Measurements from ENCODE around the gene STX5. TPM values are rescaled to one million over a fixed set of nuclear protein-coding genes. Genes with fewer than 3 reads are reported as not detected.

The STX5 gene
- total RNA-seq, 2 experiments from 2014 or later: 30.6 to 41.0 TPM

DNA sequence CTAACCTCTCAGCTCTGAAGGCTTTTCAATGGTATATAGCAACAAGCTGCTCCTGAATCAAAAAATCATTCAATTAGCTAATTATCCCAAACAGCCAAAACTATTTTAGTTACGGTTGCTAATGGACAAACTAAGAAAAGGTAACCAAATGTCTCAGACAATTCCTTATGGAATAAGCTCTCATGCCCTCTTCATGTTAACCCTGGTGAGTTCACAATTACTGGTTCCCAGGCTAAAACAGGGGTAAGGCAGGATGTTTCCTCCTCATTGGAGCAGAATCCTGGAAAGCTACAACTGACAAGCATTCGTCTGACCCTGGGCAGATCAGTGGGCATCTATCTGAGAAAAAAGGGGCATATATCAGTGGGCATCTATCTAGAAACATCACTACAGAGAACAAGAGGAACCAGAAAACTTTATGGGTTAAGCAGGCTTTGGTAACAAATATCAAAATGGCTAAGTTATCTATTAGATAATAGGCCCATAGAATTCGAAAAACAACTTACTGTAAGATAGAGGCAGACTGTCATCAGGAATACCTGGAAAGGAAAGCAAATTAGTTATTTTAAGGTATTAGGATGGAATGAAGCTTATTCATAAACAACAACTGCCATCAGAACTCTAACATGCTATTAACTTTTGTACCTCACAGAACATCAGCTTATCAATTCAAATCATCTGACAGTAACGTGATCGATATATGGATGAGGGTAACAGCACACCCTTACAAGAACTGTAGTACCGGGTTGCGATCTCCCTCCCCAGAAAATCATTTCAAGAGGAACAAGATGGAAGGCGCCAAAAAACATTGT is 22.4 kb upstream of the STX5 start:
- intact Hi-C loops (cut with micrococcal nuclease; ENCODE audit: unreplicated experiment): no loop called here
- no TSS peak for BruUV-seq (replicated peaks)
- H3K27ac ChIP-seq (ENCODE audit: low read depth, low read length, poor library complexity, severe bottlenecking): peak overlapping the region; percentile 92

DNA sequence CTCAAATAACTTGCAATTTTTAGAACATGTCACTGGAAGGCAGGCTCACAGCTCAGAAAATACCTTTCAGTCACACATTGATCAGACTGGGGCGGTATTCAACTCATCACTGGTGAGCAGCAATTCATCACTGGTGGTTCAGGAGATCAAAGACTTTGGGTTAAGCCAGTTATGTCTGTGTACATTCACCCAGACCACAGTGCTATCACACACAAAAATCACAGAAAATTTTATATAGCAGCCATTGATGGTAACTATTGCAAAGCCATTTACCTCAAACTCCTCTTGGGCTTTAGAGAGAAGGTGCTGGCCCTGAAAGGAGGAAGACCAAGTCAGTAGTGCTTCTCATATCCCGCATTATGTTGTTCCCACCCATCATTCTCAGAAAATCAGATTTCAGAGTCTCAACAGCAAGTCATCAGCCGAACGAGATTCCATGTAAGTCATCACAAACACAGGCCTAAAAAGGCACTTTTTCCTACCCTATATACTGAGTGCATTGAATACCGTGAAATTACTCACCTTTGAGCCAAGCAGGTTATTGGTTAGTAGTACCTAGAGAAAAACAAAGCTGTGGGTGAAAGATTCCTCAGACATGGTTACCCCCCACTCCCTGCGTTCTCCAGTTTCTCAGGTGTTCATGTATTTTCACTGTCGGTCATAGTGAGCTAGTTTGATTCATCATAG is 21.6 kb upstream of the STX5 start:
- peaks cover 52% of the 10 kb centered on the region for H4K20me1 ChIP-seq (ENCODE audit: insufficient read depth, low read length)
- CTCF ChIA-PET (ENCODE audit: unreplicated experiment): interaction anchor here (1.0 kb wide), 1 partner anchor 11 kb away, joined by 3 read pairs; no protein-coding TSS in a partner anchor
- no peak overlapping the region for H2AFZ ChIP-seq (ENCODE audit: low read length)
- no TSS peak for BruUV-seq (replicated peaks)
- H3K79me2 ChIP-seq (ENCODE audit: insufficient read depth, low read depth, low read length): peaks cover 63% of the 10 kb centered on the region
- POLR2A ChIA-PET: interaction anchor here (0.5 to 5.1 kb wide), 13 partner anchors 8 to 262 kb away, joined by 3 to 70 read pairs (median 6); partner anchors contain the start of genes C11orf98, CSKMT, NXF1 and SLC3A2
- H3K4me2 ChIP-seq (ENCODE audit: low read length): peak overlapping the region; percentile 99
- peak overlapping the region; percentile 92 for H3K27ac ChIP-seq (ENCODE audit: low read depth, low read length, poor library complexity, severe bottlenecking)
- peaks cover 69% of the 10 kb centered on the region for H3K36me3 ChIP-seq (ENCODE audit: insufficient read depth, low read length)
- H3K4me3 ChIP-seq (ENCODE audit: low read depth, low read length, poor library complexity, severe bottlenecking): peak overlapping the region; percentile 94
- no peaks in the 10 kb centered on the region for H3K9me3 ChIP-seq (ENCODE audit: low read length)
- TF ChIP-seq, protein P1, sequence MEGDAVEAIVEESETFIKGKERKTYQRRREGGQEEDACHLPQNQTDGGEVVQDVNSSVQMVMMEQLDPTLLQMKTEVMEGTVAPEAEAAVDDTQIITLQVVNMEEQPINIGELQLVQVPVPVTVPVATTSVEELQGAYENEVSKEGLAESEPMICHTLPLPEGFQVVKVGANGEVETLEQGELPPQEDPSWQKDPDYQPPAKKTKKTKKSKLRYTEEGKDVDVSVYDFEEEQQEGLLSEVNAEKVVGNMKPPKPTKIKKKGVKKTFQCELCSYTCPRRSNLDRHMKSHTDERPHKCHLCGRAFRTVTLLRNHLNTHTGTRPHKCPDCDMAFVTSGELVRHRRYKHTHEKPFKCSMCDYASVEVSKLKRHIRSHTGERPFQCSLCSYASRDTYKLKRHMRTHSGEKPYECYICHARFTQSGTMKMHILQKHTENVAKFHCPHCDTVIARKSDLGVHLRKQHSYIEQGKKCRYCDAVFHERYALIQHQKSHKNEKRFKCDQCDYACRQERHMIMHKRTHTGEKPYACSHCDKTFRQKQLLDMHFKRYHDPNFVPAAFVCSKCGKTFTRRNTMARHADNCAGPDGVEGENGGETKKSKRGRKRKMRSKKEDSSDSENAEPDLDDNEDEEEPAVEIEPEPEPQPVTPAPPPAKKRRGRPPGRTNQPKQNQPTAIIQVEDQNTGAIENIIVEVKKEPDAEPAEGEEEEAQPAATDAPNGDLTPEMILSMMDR (conservative IDR thresholded peaks at IDR 0.05; ENCODE audit: low read length): no peak
- no peak for TF ChIP-seq EZH2phosphoT487 (IDR thresholded peaks at IDR 0.05; ENCODE audit: borderline replicate concordance, low read depth, low read length)
- H3K4me1 ChIP-seq (ENCODE audit: insufficient read depth, low read length, poor library complexity, severe bottlenecking): peaks cover 30% of the 10 kb centered on the region
- no peaks in the 10 kb centered on the region for H3K9me2 ChIP-seq (ENCODE audit: insufficient read depth, low read length)
- intact Hi-C loops (cut with micrococcal nuclease; ENCODE audit: unreplicated experiment): no loop called here
- DNase-seq (ENCODE audit: low spot score): no peak

More for the DNA sequence above, 22.4 kb upstream of the STX5 start:
- Histone ChIP-seq H3K4me1 (ENCODE audit: insufficient read depth, low read length, poor library complexity, severe bottlenecking) (peaks cover 31% of the 10 kb centered on the region), H3K9me2 (ENCODE audit: insufficient read depth, low read length) (no peaks in the 10 kb centered on the region), H3K4me2 (ENCODE audit: low read length) (peak overlapping the region; percentile 99), H3K79me2 (ENCODE audit: insufficient read depth, low read depth, low read length) (peaks cover 71% of the 10 kb centered on the region), H4K20me1 (ENCODE audit: insufficient read depth, low read length) (peaks cover 52% of the 10 kb centered on the region), H2AFZ (ENCODE audit: low read length) (no peak overlapping the region), H3K4me3 (ENCODE audit: low read depth, low read length, poor library complexity, severe bottlenecking) (peak overlapping the region; percentile 94), H3K9me3 (ENCODE audit: low read length) (no peaks in the 10 kb centered on the region), H3K36me3 (ENCODE audit: insufficient read depth, low read length) (peaks cover 70% of the 10 kb centered on the region)
- peak; percentile 49 for DNase-seq (ENCODE audit: low spot score)
- TF ChIP-seq, protein P1 (conservative IDR thresholded peaks at IDR 0.05; ENCODE audit: low read length): no peak
- no peak for TF ChIP-seq EZH2phosphoT487 (IDR thresholded peaks at IDR 0.05; ENCODE audit: borderline replicate concordance, low read depth, low read length)
- POLR2A ChIA-PET: interaction anchor here (0.5 to 5.1 kb wide), 17 partner anchors 8 to 263 kb away, joined by 3 to 70 read pairs (median 4); partner anchors contain the start of genes C11orf98, CSKMT, LBHD1 and NXF1
- CTCF ChIA-PET (ENCODE audit: unreplicated experiment): interaction anchor here (1.0 kb wide), 1 partner anchor 12 kb away, joined by 3 read pairs; no protein-coding TSS in a partner anchor

All from OCI-LY7 (cell line).